COLO668 (cell line): ENCODE measurements around the gene OPRL1.
A peak's percentile ranks its signal among the peaks of the same experiment; 100 is the strongest.

Source experiments
- DNase-seq: peaks from one replicate; lab custom pipeline; 2025; ENCODE audit not compliant: unreplicated experiment; lab: John Stamatoyannopoulos, UW

The OPRL1 gene

DNA sequence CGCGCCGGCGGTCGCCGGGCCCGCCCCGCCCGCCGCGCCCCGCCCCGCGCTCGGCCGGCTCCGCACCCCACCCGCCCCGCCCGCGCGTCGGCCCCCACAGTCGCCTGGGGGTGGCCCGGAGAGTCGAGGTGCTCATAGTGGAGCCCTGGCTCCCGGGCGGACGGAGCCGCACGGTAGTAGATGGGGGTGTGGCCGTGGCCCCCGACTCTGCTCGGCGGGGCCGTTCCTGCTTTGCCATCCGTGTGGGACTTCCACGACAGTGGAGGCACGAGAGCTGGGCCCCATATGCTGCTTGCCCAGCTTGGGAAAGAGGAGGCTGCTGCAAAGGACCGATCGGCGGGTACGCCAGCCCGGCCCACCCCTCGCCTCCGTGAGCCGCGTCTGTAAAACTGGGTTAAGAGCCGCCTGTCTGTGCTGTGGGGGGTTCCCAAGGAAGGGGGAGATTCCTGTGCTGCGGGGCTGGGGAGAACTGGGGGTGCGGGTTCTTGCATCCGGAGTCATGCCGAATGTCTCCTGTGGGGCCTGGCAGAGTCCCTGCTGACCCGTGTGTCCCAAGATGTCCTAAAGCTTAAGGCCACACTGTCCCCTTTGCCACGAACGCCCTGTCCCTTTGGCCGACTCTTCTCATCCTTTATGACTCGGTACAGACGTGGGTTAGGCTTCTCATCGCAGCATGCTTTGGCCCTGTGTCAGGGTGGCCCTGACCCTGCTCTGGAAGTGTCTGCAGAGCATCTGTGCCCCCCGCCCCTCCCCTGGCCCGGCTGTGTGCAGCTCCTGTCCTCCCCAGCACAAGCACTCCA lies at the start of gene OPRL1:
OPRL1 (plus strand) TSS at position 70 of the 800 bp plus-strand sequence. CDS start 12,639 bp downstream, outside the sequence.
- no peak for DNase-seq

DNA sequence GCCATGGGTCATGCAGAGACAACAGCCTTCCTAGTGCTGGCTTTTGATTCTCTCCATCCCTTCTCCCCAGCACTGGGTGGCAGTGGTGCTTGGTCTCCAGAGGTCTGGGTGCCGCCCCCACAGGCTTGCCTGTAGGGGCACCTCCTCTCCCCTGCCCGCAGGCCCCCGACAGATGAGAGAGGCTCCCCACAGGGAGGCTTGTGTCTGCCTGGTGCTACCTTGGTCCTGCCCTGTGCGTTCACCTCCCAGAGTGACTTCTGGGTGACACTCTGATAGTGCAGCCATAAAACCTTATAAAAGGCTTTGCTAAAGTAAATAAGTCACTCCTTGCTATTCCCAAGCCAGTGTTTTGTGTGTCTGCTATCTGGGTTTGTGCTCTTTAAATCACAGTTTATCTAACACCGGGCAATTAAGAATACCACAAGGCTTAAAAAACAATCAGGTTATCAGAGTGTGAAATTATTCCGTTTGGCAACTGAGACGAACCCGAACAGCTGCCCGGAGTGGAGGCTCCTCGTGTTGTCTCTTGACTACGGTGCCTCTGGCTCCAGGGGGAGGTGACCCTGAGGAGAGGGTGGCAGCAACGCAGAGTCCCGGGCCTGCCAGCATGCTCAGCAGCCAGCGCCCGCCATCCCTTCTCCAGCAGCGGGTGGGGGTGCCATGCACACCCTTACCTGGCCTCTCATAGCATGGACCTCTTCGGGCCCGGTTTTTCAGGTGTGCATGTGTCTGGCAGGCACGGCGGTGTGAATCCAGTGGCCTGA lies 49.3 kb upstream of the OPRL1 start:
- DNase-seq: no peak

GRCh38 chr20:64031822-64032314 lies 48.0 kb upstream of the OPRL1 start:
- no peak for DNase-seq

DNA sequence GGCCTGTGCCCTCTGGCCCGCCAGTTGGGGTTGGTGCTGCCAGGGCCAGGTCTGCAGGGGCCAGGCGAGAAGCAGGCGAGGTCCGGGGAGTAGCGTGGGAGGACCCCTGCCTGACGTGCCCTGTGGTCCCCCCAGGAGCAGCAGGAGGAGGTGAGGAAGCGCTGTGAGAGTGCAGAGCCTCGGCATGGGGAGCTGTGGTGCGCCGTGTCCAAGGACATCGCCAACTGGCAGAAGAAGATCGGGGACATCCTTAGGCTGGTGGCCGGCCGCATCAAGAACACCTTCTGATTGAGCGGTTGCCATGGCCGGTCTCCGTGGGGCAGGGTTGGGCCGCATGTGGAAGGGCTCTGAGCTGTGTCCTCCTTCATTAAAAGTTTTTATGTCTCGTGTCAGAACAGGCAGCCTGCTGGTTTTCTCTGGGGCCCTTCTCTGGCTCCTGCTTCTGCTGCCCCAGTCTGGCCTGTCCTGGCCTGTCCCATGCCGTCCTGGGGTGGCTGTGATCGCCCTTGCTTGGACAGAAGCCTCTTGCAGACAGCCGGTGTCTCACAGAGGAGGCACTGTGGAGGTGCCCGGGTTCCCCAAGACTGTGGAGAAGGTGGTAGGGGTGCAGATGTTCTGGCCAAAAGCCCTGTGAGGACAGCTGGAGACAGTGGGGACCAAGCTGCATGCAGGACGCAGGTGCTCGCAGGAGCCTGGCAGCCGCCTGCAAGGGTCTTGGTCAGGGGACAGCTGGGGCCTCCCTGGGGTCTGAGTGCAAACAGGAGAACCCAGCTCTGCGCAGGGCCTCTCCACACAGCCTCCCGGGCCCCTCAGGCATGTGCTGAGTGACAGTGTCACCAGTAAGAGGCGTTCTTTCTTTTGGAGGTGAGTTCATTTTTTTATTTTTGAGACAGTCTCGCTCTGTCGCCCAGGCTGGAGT lies 46.9 kb upstream of the OPRL1 start:
- DNase-seq: no peak

DNA sequence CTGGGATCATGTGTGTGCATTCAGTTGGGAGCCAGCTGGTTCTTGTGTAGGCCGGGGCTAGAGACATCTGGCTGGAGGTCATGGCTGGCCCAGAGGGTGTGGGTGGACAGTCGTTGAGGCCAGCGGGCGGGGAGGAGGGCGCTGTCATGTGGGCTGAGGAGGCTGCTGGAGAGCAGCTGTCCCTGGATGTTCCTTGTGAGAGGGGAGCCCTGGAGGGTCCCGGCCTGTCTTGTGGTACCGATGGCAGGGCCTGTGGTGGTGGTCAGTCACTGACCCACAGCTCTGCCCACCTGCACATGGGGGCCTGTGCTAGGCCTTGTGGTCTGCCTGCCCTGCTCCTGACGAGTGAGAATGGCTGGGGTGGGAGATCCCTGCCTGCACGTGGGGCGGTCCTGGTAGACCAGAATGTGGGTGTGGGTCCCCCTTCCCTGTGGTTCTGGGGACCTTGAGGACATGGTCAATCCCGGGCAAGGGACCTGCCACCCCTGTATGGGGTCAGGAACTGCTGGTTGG lies 45.8 kb upstream of the OPRL1 start:
- DNase-seq: no peak

DNA sequence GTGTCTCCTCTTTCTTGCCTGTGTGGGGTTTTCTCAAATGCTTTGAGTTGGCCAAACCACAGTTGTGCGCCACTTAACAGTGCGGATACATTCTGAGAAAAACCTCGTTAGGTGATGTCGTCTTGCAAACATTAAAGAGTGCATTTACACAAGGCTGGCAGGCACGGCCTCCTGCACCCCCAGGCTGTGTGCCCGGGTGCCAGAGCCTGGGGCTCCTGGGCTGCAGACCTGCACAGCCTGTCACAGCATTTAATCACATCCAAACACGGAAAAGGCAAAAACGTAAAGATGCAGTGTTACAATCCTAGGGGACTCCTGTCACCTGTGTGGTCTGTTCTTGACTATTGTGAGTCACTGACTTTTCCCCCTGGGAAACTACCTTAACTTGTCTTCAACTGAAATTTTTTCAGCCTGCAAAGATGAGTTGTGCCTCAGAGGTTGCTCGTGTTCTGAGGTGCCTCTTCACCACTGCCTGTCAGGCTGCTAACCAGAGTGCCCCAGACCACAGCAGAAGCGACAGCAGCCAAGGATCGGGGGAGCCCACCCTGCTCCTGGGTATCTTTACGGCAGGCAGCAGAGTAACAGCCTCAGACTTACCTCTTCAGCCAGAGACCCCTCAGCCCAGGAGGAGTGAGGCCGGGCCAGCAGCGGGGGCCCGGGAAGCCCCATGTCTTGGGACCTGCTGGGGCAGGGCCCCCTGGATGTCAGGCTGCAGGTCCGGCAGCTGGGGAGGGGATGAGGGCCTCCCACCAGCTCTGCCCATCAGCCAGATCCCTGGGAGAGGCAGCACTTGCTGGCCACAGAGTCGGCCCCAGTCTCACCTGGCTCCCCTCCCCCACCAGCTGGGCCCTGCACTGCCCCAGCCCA lies 44.6 kb upstream of the OPRL1 start:
- DNase-seq: no peak

GRCh38 chr20:64035933-64036345 lies 43.9 kb upstream of the OPRL1 start, which contains the start of gene C20orf204:
TSS of gene C20orf204 (plus strand) at chr20:64036182. CDS start at chr20:64036324, 142 bp downstream.
- no peak for DNase-seq

- DNase-seq: no peak
Observed at GRCh38 chr20:64036346-64037198, 43.3 kb upstream of the OPRL1 start.

DNA sequence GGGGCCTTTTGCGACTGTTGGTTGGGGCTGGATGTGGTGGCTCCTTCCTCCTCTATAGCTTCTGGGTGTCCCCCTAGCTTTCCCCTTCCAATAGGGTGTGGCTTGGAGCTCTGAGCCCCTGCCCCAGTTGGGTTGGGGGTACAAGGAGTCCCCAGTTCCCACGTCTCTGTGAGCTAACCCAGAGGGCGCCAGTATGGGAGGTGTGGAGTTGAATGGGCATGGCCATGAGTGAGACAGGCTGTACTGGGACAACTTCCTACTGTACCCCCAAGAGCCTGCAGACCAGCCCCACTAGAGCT lies 42.7 kb upstream of the OPRL1 start:
- no peak for DNase-seq

- DNase-seq: peak; percentile 14
Observed at GRCh38 chr20:64037498-64038213, 42.2 kb upstream of the OPRL1 start.

- DNase-seq: peak; percentile 78
Observed at GRCh38 chr20:64038224-64038564, 41.7 kb upstream of the OPRL1 start.

- peak; percentile 88 for DNase-seq
Observed at GRCh38 chr20:64038565-64039292, 41.2 kb upstream of the OPRL1 start.

- DNase-seq: peak; percentile 31
Observed at GRCh38 chr20:64039293-64040160, 40.4 kb upstream of the OPRL1 start.

- DNase-seq: no peak
Observed at GRCh38 chr20:64040231-64041039, 39.4 kb upstream of the OPRL1 start.

- DNase-seq: no peak
Observed at GRCh38 chr20:64041040-64041780, 38.7 kb upstream of the OPRL1 start.

DNA sequence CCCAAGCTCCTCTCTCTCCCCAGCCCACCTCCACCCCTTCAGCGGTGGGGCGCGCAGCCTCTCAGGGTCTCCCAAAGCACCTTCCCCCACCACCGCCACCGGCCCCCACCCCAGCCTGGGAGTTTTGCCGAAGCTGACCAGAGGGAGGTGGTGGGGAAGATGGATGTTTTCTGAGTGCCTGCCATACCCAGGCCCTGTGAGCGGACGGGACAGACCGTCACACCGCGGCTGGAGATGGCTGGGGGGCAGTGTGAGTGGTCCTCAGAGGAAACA lies 38.2 kb upstream of the OPRL1 start:
- DNase-seq: no peak
